Fibroblast of lung (primary cell): ENCODE data around the gene ADRB2. TPM values are rescaled to one million over a fixed set of nuclear protein-coding genes. Genes with fewer than 3 reads are reported as not detected.

Experiments
- DNase-seq, 2 donors: peaks; one replicate each; pipeline versions ENCODE4 v3.0.0 to v3.0.0-alpha.2; 2010; ENCODE audit warnings: low read depth in 2 of 2
- H2AFZ ChIP-seq: 2 replicates; pipeline ENCODE4 v1.5.1; 2012; ENCODE audit warnings: low read length, control low read depth, inconsistent platforms
- H3K27ac ChIP-seq: 2 replicates; pipeline ENCODE4 v1.5.1; 2011; ENCODE audit warnings: low read length, control low read depth; ENCODE audit not compliant: insufficient read depth
- H3K27me3 ChIP-seq: 2 replicates; pipeline ENCODE4 v1.5.1; 2011; ENCODE audit warnings: mild to moderate bottlenecking, low read length; ENCODE audit not compliant: control insufficient read depth, insufficient read depth
- H3K36me3 ChIP-seq: 2 replicates; pipeline ENCODE4 v1.5.1; 2011; ENCODE audit warnings: low read length; ENCODE audit not compliant: control insufficient read depth, insufficient read depth
- H3K4me1 ChIP-seq: 2 replicates; pipeline ENCODE4 v1.5.1; 2011; ENCODE audit warnings: low read length; ENCODE audit not compliant: control insufficient read depth, insufficient read depth; ENCODE audit errors: extremely low read depth
- H3K4me2 ChIP-seq: 2 replicates; pipeline ENCODE4 v1.5.1; 2011; ENCODE audit warnings: low read length, control low read depth; ENCODE audit not compliant: insufficient read depth; ENCODE audit errors: extremely low read depth
- H3K4me3 ChIP-seq, 4 experiments: fragments of 200-600 bp in 1 of 4; sonication (generic) in 1 of 4; replicated peaks in 1 of 4; 2 replicates each; pipeline ENCODE4 v1.5.1; 2011 to 2016; ENCODE audit warnings: low read length in 4 of 4, low read depth in 3 of 4, mild to moderate bottlenecking in 3 of 4, control low read depth in 2 of 4, inconsistent platforms in 1 of 4, mixed read lengths in 1 of 4; ENCODE audit not compliant: insufficient read depth in 1 of 4; ENCODE audit errors: control extremely low read depth in 1 of 4
- H3K79me2 ChIP-seq: 2 replicates; pipeline ENCODE4 v1.5.1; 2012; ENCODE audit warnings: mild to moderate bottlenecking, low read length, inconsistent platforms; ENCODE audit not compliant: control insufficient read depth, insufficient read depth
- H3K9ac ChIP-seq: 2 replicates; pipeline ENCODE4 v1.5.1; 2011; ENCODE audit warnings: mild to moderate bottlenecking, low read length, control low read depth; ENCODE audit not compliant: insufficient read depth
- H3K9me3 ChIP-seq: 2 replicates; pipeline ENCODE4 v1.5.1; 2012; ENCODE audit warnings: low read depth, low read length; ENCODE audit not compliant: control insufficient read depth, insufficient read depth
- H4K20me1 ChIP-seq: 2 replicates; pipeline ENCODE4 v1.5.1; 2011; ENCODE audit warnings: low read length; ENCODE audit not compliant: control insufficient read depth, insufficient read depth; ENCODE audit errors: extremely low read depth
- CTCF ChIP-seq, 2 donors: IDR thresholded peaks in 1 of 2; conservative IDR thresholded peaks in 1 of 2; 1 replicate in 1 of 2; 2 replicates in 1 of 2; pipeline ENCODE4 v1.5.1; 2011 to 2012; ENCODE audit warnings: low read length in 2 of 2, control low read depth in 1 of 2, inconsistent platforms in 1 of 2, low read depth in 1 of 2, mild to moderate bottlenecking in 1 of 2
- EZH2 ChIP-seq: IDR thresholded peaks from 2 replicates; pipeline ENCODE4 v1.5.1; 2012; ENCODE audit warnings: low read length, control low read depth, mild to moderate bottlenecking; ENCODE audit errors: missing control alignments
- polyA plus RNA-seq, 2 donors: library from polyadenylated mRNA; depleted of rRNA in 1 of 2; stranded (reverse) in 1 of 2; unstranded in 1 of 2; fragments of >200 nt; gene quantifications; 2 replicates each; pipeline ENCODE4 v1.2.1, GENCODE V29; 2011 to 2012; ENCODE audit warnings: missing spikeins in 1 of 2
- total RNA-seq: library from RNA; depleted of rRNA; stranded (reverse); fragments of >200 nt; gene quantifications from 2 replicates; pipeline ENCODE4 v1.2.1, GENCODE V29; 2014

The ADRB2 gene
- total and polyA plus RNA-seq, 2 donors (not counting 1 experiment from before 2014, with no cell fraction given): 0.60 to 4.5 TPM

GRCh38 chr5:148825716-148826052 is 727 bp upstream of the ADRB2 start:
- H4K20me1 ChIP-seq: no peaks in the 10 kb centered on the region
- H3K4me1 ChIP-seq: peaks cover 6% of the 10 kb centered on the region
- peaks cover 21% of the 10 kb centered on the region for H3K79me2 ChIP-seq
- H3K4me2 ChIP-seq: peak overlapping the region; percentile 89
- DNase-seq: peak in 1 of 2 donors; percentile 21
- H3K27ac ChIP-seq: peak overlapping the region; percentile 88
- H2AFZ ChIP-seq: peak overlapping the region; percentile 69
- peak overlapping the region; percentile 69 to 80 (median 71) for H3K4me3 ChIP-seq
- no peaks in the 10 kb centered on the region for H3K36me3 ChIP-seq
- peak overlapping the region; percentile 69 for H3K9ac ChIP-seq
- no peaks in the 10 kb centered on the region for H3K9me3 ChIP-seq
- H3K27me3 ChIP-seq: no peaks in the 10 kb centered on the region
- TF ChIP-seq EZH2: no peak
- TF ChIP-seq CTCF (conservative IDR thresholded peaks at IDR 0.05 in 1 of 2, IDR thresholded peaks at IDR 0.05 in 1 of 2; ENCODE audit: low read depth in 1 of 2, low read length in 2 of 2): no peak

GRCh38 chr5:148826739-148827070 is 294 bp downstream of the ADRB2 start:
- H2AFZ ChIP-seq: peak overlapping the region; percentile 77
- H3K4me1 ChIP-seq: peaks cover 6% of the 10 kb centered on the region
- H3K9me3 ChIP-seq: no peaks in the 10 kb centered on the region
- H3K79me2 ChIP-seq: peaks cover 26% of the 10 kb centered on the region
- TF ChIP-seq EZH2: no peak
- TF ChIP-seq CTCF (conservative IDR thresholded peaks at IDR 0.05 in 1 of 2, IDR thresholded peaks at IDR 0.05 in 1 of 2; ENCODE audit: low read depth in 1 of 2, low read length in 2 of 2): no peak
- no peaks in the 10 kb centered on the region for H4K20me1 ChIP-seq
- peak overlapping the region; percentile 75 for H3K27ac ChIP-seq
- peak overlapping the region; percentile 69 to 80 (median 71) for H3K4me3 ChIP-seq
- peak overlapping the region; percentile 65 for H3K9ac ChIP-seq
- DNase-seq: no peak
- peak overlapping the region; percentile 89 for H3K4me2 ChIP-seq
- no peaks in the 10 kb centered on the region for H3K27me3 ChIP-seq
- no peaks in the 10 kb centered on the region for H3K36me3 ChIP-seq

- H3K9me3 ChIP-seq: no peaks in the 10 kb centered on the region
- no peaks in the 10 kb centered on the region for H3K27me3 ChIP-seq
- H3K4me1 ChIP-seq: peaks cover 6% of the 10 kb centered on the region
- peak overlapping the region; percentile 89 for H3K4me2 ChIP-seq
- H4K20me1 ChIP-seq: no peaks in the 10 kb centered on the region
- H3K9ac ChIP-seq: no peak overlapping the region
- H2AFZ ChIP-seq: no peak overlapping the region
- H3K27ac ChIP-seq: no peak overlapping the region
- peak in 1 of 2 donors; percentile 9 for DNase-seq
- TF ChIP-seq CTCF (conservative IDR thresholded peaks at IDR 0.05 in 1 of 2, IDR thresholded peaks at IDR 0.05 in 1 of 2; ENCODE audit: low read depth in 1 of 2, low read length in 2 of 2) (no peak), EZH2 (no peak)
- H3K4me3 ChIP-seq: peak overlapping the region; percentile 0 to 80 (median 71)
- peaks cover 26% of the 10 kb centered on the region for H3K79me2 ChIP-seq
- H3K36me3 ChIP-seq: no peaks in the 10 kb centered on the region
Observed at GRCh38 chr5:148827723-148828122, 1.3 kb downstream of the ADRB2 start.
